ENCODE data around the gene BEND3. TPM values are rescaled to one million over a fixed set of nuclear protein-coding genes. Genes with fewer than 3 reads are reported as not detected.
"Not testable (repeated sequence)": the region's sequence is repeated elsewhere in the genome, so short reads cannot be mapped to it uniquely, and the experiment has no call there.

The BEND3 gene
- total RNA-seq, 1 donor from 2014 or later: 3.1 TPM

- H3K36me3 ChIP-seq: no peaks in the 10 kb centered on the region
- DNase-seq: no peak
- no peak for TF ChIP-seq CTCF (IDR thresholded peaks at IDR 0.05)
- no peaks in the 10 kb centered on the region for H3K9me3 ChIP-seq
- H3K4me3 ChIP-seq: no peak overlapping the region
- intact Hi-C loops (cut with DNase I): no loop called here
- no peaks in the 10 kb centered on the region for H3K27me3 ChIP-seq (ENCODE audit: low read depth)
- no peaks in the 10 kb centered on the region for H3K4me1 ChIP-seq
- H3K27ac ChIP-seq: no peak overlapping the region
- ATAC-seq: no peak
Measured at GRCh38 chr6:107098436-107099307, 16.6 kb downstream of the BEND3 start.

GRCh38 chr6:107084459-107084858 lies 30.9 kb downstream of the BEND3 start:
- H3K27ac ChIP-seq; intact Hi-C loops (cut with DNase I); H3K9me3 ChIP-seq; H3K4me3 ChIP-seq; H3K27me3 ChIP-seq (ENCODE audit: low read depth); H3K4me1 ChIP-seq; DNase-seq; ATAC-seq; H3K36me3 ChIP-seq: not testable (repeated sequence)

- no peaks in the 10 kb centered on the region for H3K4me1 ChIP-seq
- no peak for TF ChIP-seq CTCF (IDR thresholded peaks at IDR 0.05)
- no peaks in the 10 kb centered on the region for H3K27me3 ChIP-seq (ENCODE audit: low read depth)
- no peaks in the 10 kb centered on the region for H3K9me3 ChIP-seq
- no peak for ATAC-seq
- intact Hi-C loops (cut with DNase I): no loop called here
- no peak overlapping the region for H3K4me3 ChIP-seq
- no peak overlapping the region for H3K27ac ChIP-seq
- no peaks in the 10 kb centered on the region for H3K36me3 ChIP-seq
- no peak for DNase-seq
Measured at GRCh38 chr6:107083921-107084320, 31.4 kb downstream of the BEND3 start.

- H3K4me3 ChIP-seq: no peak overlapping the region
- no peaks in the 10 kb centered on the region for H3K9me3 ChIP-seq
- intact Hi-C loops (cut with DNase I): no loop called here
- ATAC-seq: no peak
- no peaks in the 10 kb centered on the region for H3K27me3 ChIP-seq (ENCODE audit: low read depth)
- DNase-seq: no peak
- H3K27ac ChIP-seq: no peak overlapping the region
- no peaks in the 10 kb centered on the region for H3K36me3 ChIP-seq
- no peak for TF ChIP-seq CTCF (IDR thresholded peaks at IDR 0.05)
- H3K4me1 ChIP-seq: no peaks in the 10 kb centered on the region
Measured at GRCh38 chr6:107083047-107083768, 32.1 kb downstream of the BEND3 start.

- Histone ChIP-seq H3K9me3 (no peaks in the 10 kb centered on the region), H3K27ac (no peak overlapping the region), H3K27me3 (ENCODE audit: low read depth) (no peaks in the 10 kb centered on the region), H3K36me3 (no peaks in the 10 kb centered on the region), H3K4me3 (no peak overlapping the region), H3K4me1 (no peaks in the 10 kb centered on the region)
- intact Hi-C loops (cut with DNase I): no loop called here
- no peak for DNase-seq
- TF ChIP-seq CTCF (IDR thresholded peaks at IDR 0.05): no peak
- no peak for ATAC-seq
Measured at GRCh38 chr6:107082045-107082444, 33.3 kb downstream of the BEND3 start.

GRCh38 chr6:107080036-107080435 lies 35.3 kb downstream of the BEND3 start:
- Histone ChIP-seq H3K4me1 (no peaks in the 10 kb centered on the region), H3K27me3 (ENCODE audit: low read depth) (no peaks in the 10 kb centered on the region), H3K36me3 (no peaks in the 10 kb centered on the region), H3K4me3 (no peak overlapping the region), H3K9me3 (no peaks in the 10 kb centered on the region), H3K27ac (no peak overlapping the region)
- intact Hi-C loops (cut with DNase I): no loop called here
- ATAC-seq (no peak), DNase-seq (no peak)
- no peak for TF ChIP-seq CTCF (IDR thresholded peaks at IDR 0.05)

All from lower lobe of right lung (tissue), 2 donors.